Ishikawa (cell line): Measurements from ENCODE around the gene PRKCH.

ENCODE experiments used
- CEBPB ChIP-seq: IDR thresholded peaks from 2 replicates; pipeline ENCODE4 v1.6.1; 2012
- EGR1 ChIP-seq: IDR thresholded peaks from 2 replicates; pipeline ENCODE4 v1.6.1; 2012
- TAF1 ChIP-seq: IDR thresholded peaks from 2 replicates; pipeline ENCODE4 v1.6.1; 2012; ENCODE audit warnings: low read depth, mild to moderate bottlenecking
- TEAD4 ChIP-seq: IDR thresholded peaks from 2 replicates; pipeline ENCODE4 v1.6.1; 2012
- YY1 ChIP-seq: IDR thresholded peaks from 2 replicates; pipeline ENCODE4 v1.6.1; 2012; ENCODE audit warnings: low read depth

DNA sequence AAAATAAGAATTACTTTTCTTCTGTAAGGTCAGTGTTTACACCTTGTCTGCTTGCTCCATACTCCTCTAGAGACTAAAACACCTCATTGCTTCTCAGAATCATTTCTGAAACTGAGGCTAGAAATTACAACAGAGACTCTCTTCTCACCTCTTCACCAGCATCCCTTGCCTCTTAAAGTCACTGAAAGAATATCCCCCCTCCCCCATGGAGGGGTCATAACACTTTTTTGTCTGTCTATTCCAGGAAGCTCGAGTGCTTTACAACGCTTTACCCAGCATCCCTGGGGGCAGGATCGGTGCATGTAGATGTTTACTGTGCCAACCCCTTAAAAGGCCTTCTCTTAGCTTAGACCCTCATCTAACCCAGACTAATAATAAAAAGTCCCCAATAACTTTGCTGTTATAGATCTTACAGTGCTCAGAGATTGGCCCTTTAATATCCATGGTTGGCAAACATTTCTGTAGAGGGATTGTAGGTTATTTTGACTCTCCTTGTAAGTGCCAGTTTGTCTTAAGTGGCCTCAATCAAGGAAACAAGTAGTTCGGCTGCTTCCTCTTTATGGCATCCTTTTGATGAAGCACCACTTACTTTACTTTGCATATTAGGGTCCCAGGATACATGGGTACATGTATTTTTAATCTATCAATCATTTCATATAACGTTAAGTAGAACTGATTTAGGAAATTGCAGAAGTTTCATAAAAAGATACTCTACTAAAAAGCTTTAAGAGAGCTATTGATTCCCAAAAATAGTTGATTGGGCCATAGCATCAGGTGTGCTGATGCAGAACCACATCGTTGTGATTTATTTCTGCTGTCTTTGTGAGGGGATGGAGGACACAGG is 29.3 kb downstream of the PRKCH start:
- TF ChIP-seq CEBPB, result no peak
- no peak for TF ChIP-seq YY1
- no peak for TF ChIP-seq TAF1
- no peak for TF ChIP-seq TEAD4
- no peak for TF ChIP-seq EGR1
